ENCODE data around the gene TCF7. TPM values are rescaled to one million over a fixed set of nuclear protein-coding genes. Genes with fewer than 3 reads are reported as not detected.

Gene TCF7
- total and polyA plus RNA-seq, 2 donors: 1.1 to 3.9 TPM

GRCh38 chr5:134125039-134126015 lies 10.8 kb downstream of the TCF7 start:
- Histone ChIP-seq H3K36me3 (ENCODE audit: insufficient read depth) (peaks cover 1% of the 10 kb centered on the region), H3K4me1 (ENCODE audit: insufficient read depth) (no peaks in the 10 kb centered on the region), H3K4me3 (ENCODE audit: low read depth, low read length) (no peak overlapping the region), H3K27ac (ENCODE audit: low read depth) (peak overlapping the region; percentile 59)
- WGBS: 30% methylated on average over 14 of the region's 14 CpGs
- DNase-seq (ENCODE audit: extremely low spot score): no peak

DNA sequence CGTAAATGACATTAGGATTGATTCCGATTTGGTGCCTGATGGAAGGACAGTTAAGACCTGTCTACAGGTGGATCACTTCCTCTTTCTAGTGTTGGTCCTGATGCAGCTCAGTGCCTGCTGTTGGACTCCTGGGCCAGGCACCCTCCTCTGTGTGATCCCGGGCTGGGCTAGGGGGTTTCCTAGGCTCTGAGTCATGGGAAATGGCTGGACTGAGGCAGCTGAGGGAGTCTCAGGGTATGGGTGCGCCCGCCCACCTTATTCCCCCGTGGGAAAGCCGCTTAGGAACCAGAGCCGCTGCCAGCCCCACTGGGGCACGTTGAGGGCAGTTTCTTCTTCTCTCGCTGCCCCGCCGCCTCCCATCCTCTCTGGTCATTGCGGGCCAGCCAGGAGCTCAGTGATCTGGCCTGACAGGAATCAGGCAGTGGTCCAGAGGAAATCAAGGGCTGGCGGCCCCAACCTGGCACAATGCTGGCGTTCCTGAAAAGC lies 12.9 kb downstream of the TCF7 start:
- Histone ChIP-seq H3K27ac (ENCODE audit: low read depth) (no peak overlapping the region), H3K4me1 (ENCODE audit: insufficient read depth) (no peaks in the 10 kb centered on the region), H3K4me3 (ENCODE audit: low read depth, low read length) (no peak overlapping the region), H3K36me3 (ENCODE audit: insufficient read depth) (peaks cover 1% of the 10 kb centered on the region)
- WGBS: 76% methylated on average over 15 of the region's 15 CpGs
- no peak for DNase-seq (ENCODE audit: extremely low spot score)

- Histone ChIP-seq H3K4me1 (ENCODE audit: insufficient read depth) (no peaks in the 10 kb centered on the region), H3K4me3 (ENCODE audit: low read depth, low read length) (no peak overlapping the region), H3K27ac (ENCODE audit: low read depth) (no peak overlapping the region), H3K36me3 (ENCODE audit: insufficient read depth) (peaks cover 1% of the 10 kb centered on the region)
- WGBS: 85% methylated on average over 18 of the region's 18 CpGs
- no peak for DNase-seq (ENCODE audit: extremely low spot score)
Measured at GRCh38 chr5:134127988-134128647, 13.6 kb downstream of the TCF7 start.

GRCh38 chr5:134128648-134128995 lies 14.1 kb downstream of the TCF7 start:
- H3K4me1 ChIP-seq (ENCODE audit: insufficient read depth): no peaks in the 10 kb centered on the region
- H3K36me3 ChIP-seq (ENCODE audit: insufficient read depth): peaks cover 1% of the 10 kb centered on the region
- H3K27ac ChIP-seq (ENCODE audit: low read depth): no peak overlapping the region
- no peak overlapping the region for H3K4me3 ChIP-seq (ENCODE audit: low read depth, low read length)
- DNase-seq (ENCODE audit: extremely low spot score): no peak
- WGBS: 88% methylated on average over 5 of the region's 5 CpGs

DNA sequence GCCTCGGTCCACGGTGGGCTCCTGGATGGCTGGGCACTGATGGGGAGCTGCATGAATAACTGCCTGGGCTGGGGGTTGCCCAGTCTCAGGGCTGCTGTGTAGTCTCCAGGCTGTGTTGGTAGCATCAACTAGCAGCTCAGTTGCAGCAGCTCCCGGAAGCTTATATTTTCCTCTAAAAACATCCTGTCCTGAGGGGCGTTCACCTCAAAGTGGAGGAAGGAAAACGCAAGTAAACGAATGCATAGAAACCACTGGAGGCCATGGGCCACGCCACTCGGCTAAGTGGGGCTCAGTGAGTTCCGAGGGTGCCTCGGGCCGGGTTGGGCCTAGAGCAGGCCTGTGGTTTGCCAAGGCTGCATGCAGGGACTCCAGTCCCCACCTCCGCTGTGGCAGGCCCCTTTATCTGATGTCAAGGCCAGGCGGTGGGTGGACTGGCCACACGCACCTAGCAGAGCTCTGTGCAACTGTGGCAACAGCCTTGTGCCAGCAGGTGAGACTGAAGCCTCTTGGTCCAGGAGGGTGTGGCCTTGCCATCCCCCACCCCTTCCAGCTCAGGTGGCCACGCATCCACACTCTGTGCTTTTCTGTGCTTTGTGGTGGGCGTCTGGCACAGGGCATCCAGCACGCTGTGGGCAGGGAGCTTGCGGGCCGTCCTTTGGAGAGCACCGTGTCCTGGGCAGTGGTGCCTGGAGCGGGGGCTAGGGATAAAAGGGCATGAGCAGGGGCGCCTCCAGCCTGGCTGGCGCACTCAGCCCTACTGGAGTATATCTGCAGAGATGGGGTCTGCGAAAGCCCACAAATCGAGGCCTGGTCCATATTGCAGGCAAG lies 15.1 kb downstream of the TCF7 start:
- DNase-seq (ENCODE audit: extremely low spot score): no peak
- Histone ChIP-seq H3K27ac (ENCODE audit: low read depth) (no peak overlapping the region), H3K4me1 (ENCODE audit: insufficient read depth) (no peaks in the 10 kb centered on the region), H3K36me3 (ENCODE audit: insufficient read depth) (peaks cover 1% of the 10 kb centered on the region), H3K4me3 (ENCODE audit: low read depth, low read length) (no peak overlapping the region)
- WGBS: 86% methylated on average over 25 of the region's 25 CpGs

- Histone ChIP-seq H3K27ac (ENCODE audit: low read depth) (no peak overlapping the region), H3K36me3 (ENCODE audit: insufficient read depth) (peaks cover 1% of the 10 kb centered on the region), H3K4me1 (ENCODE audit: insufficient read depth) (no peaks in the 10 kb centered on the region), H3K4me3 (ENCODE audit: low read depth, low read length) (no peak overlapping the region)
- DNase-seq (ENCODE audit: extremely low spot score): no peak
- WGBS: 88% methylated on average over 8 of the region's 8 CpGs
Measured at GRCh38 chr5:134130239-134130945, 15.9 kb downstream of the TCF7 start.

DNA sequence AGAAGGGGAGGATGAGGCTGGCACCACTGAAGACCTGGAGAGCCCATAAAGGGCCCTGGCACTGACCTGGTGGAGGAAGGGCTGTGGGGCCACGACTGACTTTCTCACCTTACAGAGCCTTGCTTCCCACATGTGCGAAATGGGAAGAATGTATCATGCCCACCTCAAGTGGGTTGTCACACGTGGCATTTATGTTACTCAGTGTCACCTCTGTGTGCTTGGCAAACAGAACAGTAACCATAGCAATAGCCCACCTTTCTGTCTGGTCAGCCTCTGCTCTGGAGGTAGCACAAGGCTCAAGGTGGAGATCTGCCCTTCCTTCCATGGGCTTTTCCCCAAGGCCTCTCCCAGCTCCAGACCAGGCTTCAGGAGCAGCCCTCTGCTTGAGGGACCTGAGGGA lies 16.7 kb downstream of the TCF7 start:
- Histone ChIP-seq H3K27ac (ENCODE audit: low read depth) (no peak overlapping the region), H3K36me3 (ENCODE audit: insufficient read depth) (peaks cover 1% of the 10 kb centered on the region), H3K4me1 (ENCODE audit: insufficient read depth) (no peaks in the 10 kb centered on the region), H3K4me3 (ENCODE audit: low read depth, low read length) (no peak overlapping the region)
- DNase-seq (ENCODE audit: extremely low spot score): no peak
- 89% methylated on average over 3 of the region's 3 CpGs for WGBS

- DNase-seq (ENCODE audit: extremely low spot score): no peak
- Histone ChIP-seq H3K4me3 (ENCODE audit: low read depth, low read length) (no peak overlapping the region), H3K36me3 (ENCODE audit: insufficient read depth) (peaks cover 1% of the 10 kb centered on the region), H3K4me1 (ENCODE audit: insufficient read depth) (no peaks in the 10 kb centered on the region), H3K27ac (ENCODE audit: low read depth) (no peak overlapping the region)
- 91% methylated on average over 7 of the region's 7 CpGs for WGBS
Measured at GRCh38 chr5:134131578-134132350, 17.3 kb downstream of the TCF7 start.

DNA sequence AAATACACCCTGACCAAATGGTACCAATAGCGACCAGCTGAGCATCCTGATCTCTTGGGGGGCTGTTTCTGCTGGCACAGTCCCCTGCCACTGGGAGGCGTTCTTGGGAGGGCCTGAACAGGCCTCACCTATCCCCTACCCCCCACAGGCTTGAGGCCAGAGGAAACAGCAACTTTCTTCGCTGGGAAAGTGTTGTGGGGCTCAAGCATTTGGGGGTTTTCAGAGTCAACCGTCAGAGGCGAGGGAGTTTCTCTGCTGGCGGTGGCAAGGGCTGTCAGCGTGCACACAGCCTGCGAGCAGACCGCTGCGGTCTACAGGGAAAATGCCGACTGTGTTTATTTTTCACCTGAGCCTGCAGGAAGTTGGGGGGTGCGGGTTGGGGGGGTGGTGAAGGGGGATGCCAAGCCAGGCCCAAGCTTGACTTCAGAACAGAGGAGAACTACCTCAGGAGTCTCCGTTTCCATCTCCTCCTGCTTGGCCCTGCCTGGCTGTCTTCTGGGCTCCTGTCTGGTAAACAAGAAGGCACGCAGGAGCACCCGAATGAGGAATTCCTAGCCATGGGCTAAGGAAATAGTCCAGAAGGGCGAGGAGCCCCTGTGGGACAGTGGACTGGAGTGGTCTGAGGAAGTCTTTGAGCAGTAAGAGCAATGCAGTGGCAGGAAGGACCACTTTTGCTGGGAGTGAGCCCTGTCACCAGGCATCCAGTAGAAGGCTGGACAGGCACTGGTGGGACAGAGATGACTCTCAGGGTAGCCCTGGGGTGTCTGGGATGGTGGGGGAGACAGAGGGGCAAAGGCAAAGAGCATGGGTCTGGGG lies 18.1 kb downstream of the TCF7 start:
- no peak overlapping the region for H3K4me3 ChIP-seq (ENCODE audit: low read depth, low read length)
- peaks cover under 1% of the 10 kb centered on the region for H3K36me3 ChIP-seq (ENCODE audit: insufficient read depth)
- no peak overlapping the region for H3K27ac ChIP-seq (ENCODE audit: low read depth)

DNA sequence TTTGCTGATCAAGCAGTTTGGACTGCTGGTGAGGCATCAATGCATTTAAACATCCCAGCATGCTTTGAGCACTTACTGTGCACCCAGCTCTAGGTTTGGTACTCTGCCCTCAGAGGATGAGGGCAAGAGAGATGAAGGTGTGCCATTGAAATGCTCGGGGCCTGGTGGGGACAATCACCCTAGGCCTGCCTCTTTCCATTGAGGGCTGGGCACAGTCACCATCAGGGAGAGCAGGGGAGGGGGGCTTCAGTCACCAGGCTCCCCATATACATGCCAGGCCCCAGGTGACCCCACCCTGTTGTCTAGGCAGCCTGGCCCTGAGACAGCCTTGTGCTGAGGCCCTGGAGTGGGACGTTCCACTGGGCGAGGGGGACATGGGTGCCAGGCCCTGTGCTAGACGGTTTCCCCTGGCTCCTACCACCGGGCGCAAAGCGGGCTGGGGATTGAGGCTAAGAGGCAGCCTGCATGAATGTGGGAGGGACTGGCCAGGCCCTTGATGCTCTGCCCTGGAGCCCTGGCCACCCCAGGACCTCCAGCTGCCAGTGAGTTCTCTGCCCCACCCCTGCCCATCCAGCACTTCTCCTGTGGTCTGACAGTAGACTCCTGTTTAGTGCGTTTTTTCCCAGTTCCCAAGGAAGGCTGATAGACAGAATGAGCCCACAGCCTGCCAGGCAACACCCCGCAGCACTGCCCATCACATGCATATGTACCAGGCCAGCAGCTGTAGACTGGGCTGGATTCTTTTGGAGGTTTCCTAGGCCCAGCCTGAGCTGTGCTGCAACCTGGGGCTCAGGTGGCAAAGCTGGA lies 18.9 kb downstream of the TCF7 start:
- DNase-seq (ENCODE audit: extremely low spot score): no peak
- WGBS: 88% methylated on average over 9 of the region's 9 CpGs
- Histone ChIP-seq H3K36me3 (ENCODE audit: insufficient read depth) (no peaks in the 10 kb centered on the region), H3K27ac (ENCODE audit: low read depth) (no peak overlapping the region), H3K4me3 (ENCODE audit: low read depth, low read length) (no peak overlapping the region), H3K4me1 (ENCODE audit: insufficient read depth) (no peaks in the 10 kb centered on the region)

More for the DNA sequence above, 18.1 kb downstream of the TCF7 start:
- WGBS: 62% methylated on average over 16 of the region's 16 CpGs
- no peak for DNase-seq (ENCODE audit: extremely low spot score)
- H3K4me1 ChIP-seq (ENCODE audit: insufficient read depth): no peaks in the 10 kb centered on the region

DNA sequence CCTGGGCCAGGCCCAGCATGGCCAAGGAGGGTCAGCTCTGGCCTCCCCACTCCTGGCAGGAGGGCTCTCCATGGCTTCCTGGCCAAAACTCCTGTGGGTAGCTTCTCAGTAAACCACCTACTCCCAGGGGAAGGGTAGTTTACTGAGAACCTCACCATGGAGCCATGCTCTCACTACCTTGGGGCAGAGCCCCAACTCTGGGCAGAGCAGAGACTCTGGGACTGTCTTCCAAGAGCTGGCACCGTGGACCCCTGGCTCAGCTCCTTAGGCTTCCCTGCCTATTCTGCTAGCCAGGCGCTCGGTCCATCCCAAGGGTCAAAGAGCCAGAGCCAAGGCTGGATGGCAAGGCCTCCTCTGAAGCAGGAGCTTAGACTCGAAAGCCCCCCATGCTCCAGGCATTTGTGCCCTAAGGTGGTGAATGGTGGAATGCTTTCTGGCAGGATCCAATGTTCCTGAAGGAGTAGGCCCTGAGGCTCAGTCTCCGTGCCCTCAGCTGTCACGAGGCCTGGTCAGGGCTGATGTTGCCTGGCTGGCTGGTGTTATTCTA lies 19.6 kb downstream of the TCF7 start:
- no peaks in the 10 kb centered on the region for H3K36me3 ChIP-seq (ENCODE audit: insufficient read depth)
- DNase-seq (ENCODE audit: extremely low spot score): no peak
- no peak overlapping the region for H3K4me3 ChIP-seq (ENCODE audit: low read depth, low read length)
- no peak overlapping the region for H3K27ac ChIP-seq (ENCODE audit: low read depth)
- WGBS: 91% methylated on average over 6 of the region's 6 CpGs
- no peaks in the 10 kb centered on the region for H3K4me1 ChIP-seq (ENCODE audit: insufficient read depth)

Measured in urinary bladder (tissue), 4 donors.